Effector memory CD4-positive, alpha-beta T cell (primary cell): ENCODE measurements around the gene HRAS.

Experiments used
- DNase-seq, 3 donors: peaks; one replicate each; pipeline ENCODE4 v3.0.0-alpha.2; 2020
- H3K27ac ChIP-seq: 2 replicates; pipeline ENCODE4 v1.7.0; 2013; ENCODE audit warnings: mild to moderate bottlenecking, low read length, moderate library complexity; ENCODE audit not compliant: insufficient read depth, poor library complexity, severe bottlenecking
- H3K27me3 ChIP-seq: replicated peaks from 2 replicates; pipeline ENCODE4 v1.7.0; 2013; ENCODE audit warnings: mild to moderate bottlenecking, low read length; ENCODE audit not compliant: insufficient read depth, control insufficient read depth, poor library complexity, severe bottlenecking
- H3K36me3 ChIP-seq: 2 replicates; pipeline ENCODE4 v1.7.0; 2013; ENCODE audit warnings: mild to moderate bottlenecking, low read length, moderate library complexity; ENCODE audit not compliant: control insufficient read depth, insufficient read depth
- H3K4me1 ChIP-seq: 2 replicates; pipeline ENCODE4 v1.7.0; 2013; ENCODE audit warnings: low read length, mild to moderate bottlenecking; ENCODE audit not compliant: control insufficient read depth, insufficient read depth, poor library complexity, severe bottlenecking
- H3K4me3 ChIP-seq: 2 replicates; pipeline ENCODE4 v1.7.0; 2013; ENCODE audit warnings: low read length, low read depth, mild to moderate bottlenecking; ENCODE audit not compliant: insufficient read depth, poor library complexity, severe bottlenecking
- H3K9me3 ChIP-seq: 2 replicates; pipeline ENCODE4 v1.7.0; 2013; ENCODE audit warnings: mild to moderate bottlenecking, low read length, moderate library complexity; ENCODE audit not compliant: control insufficient read depth

The HRAS gene

DNA sequence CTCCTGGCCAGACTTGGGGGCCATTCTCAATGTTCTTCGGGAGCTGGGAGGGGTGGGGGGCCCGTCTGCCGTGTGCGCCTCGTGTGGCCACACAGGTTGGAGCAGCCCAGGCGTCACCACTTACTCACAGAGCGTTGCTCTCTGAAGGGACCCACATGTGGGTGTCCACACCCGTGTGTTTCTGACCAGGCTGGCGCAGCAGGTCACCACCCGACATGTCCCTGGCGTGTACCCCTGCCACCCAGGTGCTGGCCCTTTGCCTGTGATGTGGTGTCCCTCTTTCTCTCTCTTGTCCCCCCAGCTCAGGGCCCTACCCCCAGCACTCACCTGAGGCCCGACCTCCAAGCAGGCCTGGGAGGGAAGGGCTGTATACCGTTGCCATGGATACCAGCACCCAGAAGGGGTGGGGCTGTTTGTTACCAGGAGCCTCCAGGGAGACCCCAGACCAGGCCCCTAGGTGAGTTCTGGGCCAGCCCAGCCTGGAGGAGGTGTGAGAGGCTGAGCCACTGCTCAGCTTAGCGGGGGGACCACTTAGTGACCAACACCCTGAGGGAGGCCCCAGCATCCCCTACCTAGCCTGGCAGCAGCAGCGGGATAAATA is 23.7 kb upstream of the HRAS start:
- H3K9me3 ChIP-seq: no peaks in the 10 kb centered on the region
- H3K27me3 ChIP-seq: no peaks in the 10 kb centered on the region
- H3K27ac ChIP-seq: no peak overlapping the region
- peaks cover 7% of the 10 kb centered on the region for H3K36me3 ChIP-seq
- peaks cover 38% of the 10 kb centered on the region for H3K4me1 ChIP-seq
- no peak overlapping the region for H3K4me3 ChIP-seq
- no peak for DNase-seq

DNA sequence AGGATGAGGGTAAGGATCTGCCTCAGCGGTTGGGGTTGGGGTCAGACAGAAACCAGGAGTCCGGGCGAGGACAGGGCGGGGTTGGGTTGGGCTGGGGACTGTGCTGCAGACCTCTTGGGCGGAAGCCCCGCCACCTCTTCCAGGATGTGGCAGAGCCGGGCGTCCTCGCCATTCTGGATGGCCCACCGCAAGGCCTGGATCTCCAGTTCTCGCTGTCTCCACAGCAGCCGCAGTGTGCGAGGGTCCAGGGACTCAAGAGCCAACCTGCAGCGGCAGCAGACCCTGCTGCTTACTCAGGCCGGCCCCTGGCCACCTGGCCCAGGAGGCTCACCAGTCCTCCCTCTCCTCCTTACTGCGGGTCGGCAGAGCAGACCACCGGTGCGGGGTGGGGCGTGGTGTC is 23.1 kb upstream of the HRAS start:
- no peak overlapping the region for H3K4me3 ChIP-seq
- H3K27me3 ChIP-seq: no peaks in the 10 kb centered on the region
- no peak overlapping the region for H3K27ac ChIP-seq
- peaks cover 6% of the 10 kb centered on the region for H3K36me3 ChIP-seq
- H3K9me3 ChIP-seq: no peaks in the 10 kb centered on the region
- H3K4me1 ChIP-seq: peaks cover 38% of the 10 kb centered on the region
- DNase-seq: no peak

- Histone ChIP-seq H3K27me3 (no peaks in the 10 kb centered on the region), H3K4me1 (peaks cover 38% of the 10 kb centered on the region), H3K36me3 (no peaks in the 10 kb centered on the region), H3K4me3 (no peak overlapping the region), H3K27ac (no peak overlapping the region), H3K9me3 (no peaks in the 10 kb centered on the region)
- DNase-seq: no peak
Observed at GRCh38 chr11:557328-558132, 22.2 kb upstream of the HRAS start.

DNA sequence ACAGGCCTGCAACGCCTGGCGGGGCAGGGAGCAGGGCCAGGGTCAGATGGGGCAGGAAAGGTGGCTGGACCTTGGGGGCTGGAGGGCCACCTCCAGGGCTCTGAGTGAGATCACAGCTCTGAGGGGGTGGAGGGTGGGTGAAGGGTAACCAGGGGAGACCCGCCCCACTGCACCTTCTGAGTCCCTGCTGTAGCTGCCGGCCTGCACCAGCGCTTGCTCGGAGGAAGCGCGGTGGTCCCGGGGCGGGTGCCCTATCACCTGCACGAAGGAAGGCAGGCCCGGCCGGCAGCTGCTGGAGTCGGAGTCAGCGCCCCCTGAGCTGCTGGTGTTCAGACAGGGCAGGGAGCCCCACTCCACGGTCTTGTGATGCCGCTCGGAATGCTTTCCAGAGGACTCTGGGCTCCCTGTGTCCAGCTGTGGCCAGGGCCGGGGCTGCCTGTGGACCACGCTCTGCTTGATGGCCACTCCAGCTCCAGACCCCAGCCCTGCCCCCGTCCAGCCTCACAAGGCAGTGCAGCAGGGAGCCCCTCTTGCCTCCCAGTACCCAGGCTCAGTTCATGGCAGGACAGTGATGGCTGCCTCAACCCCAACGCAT is 21.4 kb upstream of the HRAS start:
- H3K4me1 ChIP-seq: peaks cover 32% of the 10 kb centered on the region
- DNase-seq: no peak

DNA sequence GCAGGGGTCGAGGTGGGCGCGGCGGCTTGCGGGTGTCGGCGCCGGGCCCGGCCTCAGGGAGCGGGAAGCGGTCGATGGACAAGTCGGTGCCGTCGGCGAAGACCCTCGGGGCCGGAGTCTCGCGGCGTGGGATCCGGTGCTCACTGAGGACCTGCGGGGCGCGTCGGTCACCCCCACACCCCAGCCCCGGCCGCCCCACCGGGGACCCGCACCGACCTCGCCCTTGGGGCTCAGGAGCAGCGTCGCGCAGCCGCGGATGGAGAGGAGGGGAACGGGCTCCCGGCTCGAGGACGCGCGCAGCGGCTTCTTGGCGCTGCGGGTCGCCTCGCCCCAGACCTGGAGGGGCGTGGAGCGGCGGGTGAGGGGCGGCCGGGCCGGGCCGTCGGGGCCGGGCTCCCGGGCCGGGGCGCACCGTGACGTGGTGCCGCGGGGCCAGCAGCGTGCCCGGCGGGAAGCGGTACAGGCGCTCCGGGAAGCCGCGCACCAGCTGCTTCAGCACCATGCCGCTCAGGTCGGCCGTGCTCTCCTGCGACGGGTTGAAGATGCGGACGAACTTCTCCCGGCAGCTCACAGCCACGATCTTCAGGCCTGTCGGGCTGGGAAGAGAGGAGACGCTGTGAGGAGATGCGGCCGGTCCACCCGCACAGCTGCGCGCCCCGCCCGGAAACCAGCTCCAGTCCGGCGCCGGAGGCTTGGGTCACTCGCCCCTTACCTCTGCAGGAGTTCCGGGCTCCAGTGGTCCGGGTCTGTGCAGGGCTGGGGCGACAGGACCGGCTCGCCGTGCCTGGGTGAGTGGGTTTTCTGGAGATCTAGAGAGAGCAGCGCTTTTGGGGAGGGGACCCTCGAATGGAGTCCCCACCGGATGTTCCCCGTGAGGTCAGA is 20.6 kb upstream of the HRAS start:
- Histone ChIP-seq H3K9me3 (no peaks in the 10 kb centered on the region), H3K4me3 (peak overlapping the region; percentile 64), H3K36me3 (no peaks in the 10 kb centered on the region), H3K27ac (no peak overlapping the region), H3K4me1 (peaks cover 27% of the 10 kb centered on the region), H3K27me3 (no peaks in the 10 kb centered on the region)
- no peak for DNase-seq

More for the DNA sequence above, 21.4 kb upstream of the HRAS start:
- H3K9me3 ChIP-seq: no peaks in the 10 kb centered on the region
- H3K36me3 ChIP-seq: no peaks in the 10 kb centered on the region
- H3K4me3 ChIP-seq: no peak overlapping the region
- H3K27ac ChIP-seq: no peak overlapping the region
- no peaks in the 10 kb centered on the region for H3K27me3 ChIP-seq

DNA sequence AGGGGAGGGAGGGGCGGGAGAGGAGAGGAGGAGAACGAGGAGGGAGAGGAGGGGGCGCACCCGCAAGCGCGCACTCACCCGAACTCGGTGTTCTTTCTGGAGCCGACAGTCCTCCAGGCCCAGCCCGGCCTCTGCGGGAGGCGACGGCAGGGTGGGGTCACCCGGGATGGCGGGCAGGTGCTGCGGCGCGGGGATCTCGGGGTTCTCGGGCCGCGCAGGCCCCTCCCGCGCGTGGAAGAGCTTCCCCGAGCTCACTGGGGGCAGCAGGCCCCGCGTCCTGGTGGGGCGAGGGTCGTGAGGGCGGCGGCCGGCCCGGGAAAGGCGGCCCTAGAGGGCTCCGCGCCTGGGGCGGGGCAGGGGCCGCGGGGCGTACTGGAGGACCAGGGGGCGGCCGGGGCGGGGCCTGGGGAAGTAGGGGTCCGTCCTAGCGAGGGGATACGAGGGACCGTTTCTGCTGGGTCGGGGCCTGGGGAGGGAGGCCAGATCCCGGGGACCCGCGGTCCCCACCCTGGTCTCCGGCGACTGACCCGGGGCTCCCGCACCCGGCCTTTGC is 19.9 kb upstream of the HRAS start:
- Histone ChIP-seq H3K4me3 (peak overlapping the region; percentile 64), H3K4me1 (peaks cover 24% of the 10 kb centered on the region), H3K9me3 (no peaks in the 10 kb centered on the region), H3K36me3 (no peaks in the 10 kb centered on the region), H3K27me3 (no peaks in the 10 kb centered on the region), H3K27ac (no peak overlapping the region)
- no peak for DNase-seq

DNA sequence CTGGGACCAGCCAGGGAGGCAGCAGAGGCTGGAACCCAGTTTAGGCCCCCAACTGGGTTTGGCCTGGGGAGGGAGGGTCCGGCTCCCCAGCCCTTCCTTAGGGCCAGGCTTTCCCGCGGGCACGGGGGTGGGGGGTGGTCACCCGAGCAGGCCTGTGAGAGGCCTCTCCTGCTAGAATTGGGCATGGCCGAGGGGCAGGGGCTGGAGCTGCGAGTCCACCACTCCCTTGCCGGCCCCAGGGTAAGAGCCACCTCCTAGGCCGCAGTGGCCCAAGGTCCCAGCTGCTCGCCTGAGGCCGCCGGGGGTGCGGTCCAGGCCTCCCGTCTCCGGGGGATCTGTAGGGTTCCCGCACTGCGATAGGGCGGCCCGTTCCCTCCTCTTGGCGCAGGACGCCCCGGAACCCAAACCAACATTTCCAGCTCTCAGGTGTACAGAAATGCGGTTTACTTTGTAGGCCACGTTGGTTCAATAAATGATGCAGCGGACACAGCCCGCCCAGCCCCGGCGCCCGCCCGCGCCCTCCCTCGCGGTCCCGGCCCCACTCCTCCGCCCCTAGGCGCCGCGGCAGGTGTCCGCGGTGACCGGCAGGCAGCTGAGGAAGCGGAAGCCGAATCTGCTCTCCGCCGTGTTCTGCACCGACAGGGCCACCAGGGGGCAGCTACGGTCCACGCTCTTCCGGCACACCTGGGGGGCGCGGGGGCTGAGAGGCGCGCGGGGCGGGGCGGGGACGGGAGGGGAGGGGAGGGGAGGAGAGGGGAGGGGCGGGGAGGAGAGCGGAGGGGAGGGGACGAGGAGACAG is 19.3 kb upstream of the HRAS start:
- H3K4me1 ChIP-seq: peaks cover 18% of the 10 kb centered on the region
- no peaks in the 10 kb centered on the region for H3K27me3 ChIP-seq
- peak overlapping the region; percentile 61 for H3K4me3 ChIP-seq
- no peak overlapping the region for H3K27ac ChIP-seq
- H3K9me3 ChIP-seq: no peaks in the 10 kb centered on the region
- H3K36me3 ChIP-seq: no peaks in the 10 kb centered on the region
- peak; percentile 63 to 68 (median 67) for DNase-seq

GRCh38 chr11:553988-554340 is 18.6 kb upstream of the HRAS start:
- no peaks in the 10 kb centered on the region for H3K27me3 ChIP-seq
- H3K9me3 ChIP-seq: no peaks in the 10 kb centered on the region
- DNase-seq: no peak
- H3K36me3 ChIP-seq: no peaks in the 10 kb centered on the region
- H3K4me1 ChIP-seq: peaks cover 14% of the 10 kb centered on the region
- no peak overlapping the region for H3K4me3 ChIP-seq
- no peak overlapping the region for H3K27ac ChIP-seq
